Measurements from ENCODE around the gene ANKS1B. TPM values are rescaled to one million over a fixed set of nuclear protein-coding genes. Genes with fewer than 3 reads are reported as not detected.

ANKS1B gene
- total RNA-seq, 1 experiment from 2014 or later, result 0.54 TPM

DNA sequence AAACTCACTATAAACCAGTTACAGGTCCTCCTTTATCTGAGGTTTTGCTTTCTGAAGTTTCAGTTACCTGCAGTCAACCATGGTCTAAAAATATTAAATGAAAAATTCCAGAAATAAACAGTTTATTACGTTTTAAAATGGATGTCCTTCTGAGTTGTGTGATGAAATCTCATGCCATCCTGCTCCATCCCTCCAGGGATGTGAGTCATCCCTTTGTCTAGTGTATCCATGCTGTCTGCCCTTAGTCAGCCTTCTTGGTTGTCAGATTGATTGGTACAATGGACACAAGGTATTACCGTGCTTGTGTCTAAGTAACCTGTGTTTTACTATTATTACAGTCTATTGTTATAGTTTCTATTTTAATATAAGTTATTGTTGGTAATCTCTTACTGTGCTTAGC is 1011.3 kb downstream of the ANKS1B start:
- RAD21 ChIA-PET (ENCODE audit: low non-redundant PET in 1 of 2, low total read pairs in 2 of 2, uncharacterized antibody in 2 of 2, unreplicated experiment in 2 of 2), result no interaction called here
- H3K9ac ChIP-seq (ENCODE audit: low read length), result no peak overlapping the region
- intact Hi-C loops (cut with micrococcal nuclease), result no loop called here
- H3K9me2 ChIP-seq (ENCODE audit: insufficient read depth), result no peaks in the 10 kb centered on the region
- BruUV-seq (replicated peaks), result no TSS peak
- ATAC-seq (no peak), DNase-seq (ENCODE audit: low read depth, low spot score) (peak; percentile 37)
- H3K4me1 ChIP-seq (ENCODE audit: control insufficient read depth in 1 of 2, insufficient read depth in 2 of 2, low read length in 2 of 2), result no peaks in the 10 kb centered on the region
- H3K4me3 ChIP-seq (replicated peaks in 1 of 2; ENCODE audit: low read depth in 1 of 2, low read length in 2 of 2), result no peak overlapping the region
- H3K9me3 ChIP-seq (ENCODE audit: control insufficient read depth in 1 of 2, insufficient read depth in 1 of 2, low read depth in 1 of 2, low read length in 2 of 2), result no peaks in the 10 kb centered on the region
- no peak overlapping the region for H3K4me2 ChIP-seq (ENCODE audit: low read length)
- H3K27me3 ChIP-seq (ENCODE audit: insufficient read depth, low read length), result peaks cover 40% of the 10 kb centered on the region
- POLR2A ChIA-PET, result no interaction called here
- no peak overlapping the region for H3K27ac ChIP-seq (ENCODE audit: low read depth, low read length)
- H3K79me2 ChIP-seq (ENCODE audit: insufficient read depth, low read length), result no peaks in the 10 kb centered on the region
- TF ChIP-seq EGR1 (IDR thresholded peaks at IDR 0.05; ENCODE audit: low read depth) (no peak), ELF1 (IDR thresholded peaks at IDR 0.05; ENCODE audit: borderline replicate concordance, low read depth) (no peak), TCF7L2 (IDR thresholded peaks at IDR 0.05; ENCODE audit: borderline replicate concordance, extremely low read depth, insufficient read depth, insufficient read length) (no peak), CEBPB (IDR thresholded peaks at IDR 0.05; ENCODE audit: low read depth) (peak; percentile 52; the same call in 1 of the 2 replicates), JUND (IDR thresholded peaks at IDR 0.05) (0 out of 2 replicates have a peak, but pooled peaks have one; percentile 34), FOSL1 (IDR thresholded peaks at IDR 0.05; ENCODE audit: low read depth) (peak; percentile 37), SP1 (IDR thresholded peaks at IDR 0.05; ENCODE audit: low read depth) (no peak)
- TF ChIP-seq, protein P1, sequence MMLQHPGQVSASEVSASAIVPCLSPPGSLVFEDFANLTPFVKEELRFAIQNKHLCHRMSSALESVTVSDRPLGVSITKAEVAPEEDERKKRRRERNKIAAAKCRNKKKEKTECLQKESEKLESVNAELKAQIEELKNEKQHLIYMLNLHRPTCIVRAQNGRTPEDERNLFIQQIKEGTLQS (IDR thresholded peaks at IDR 0.05), result no peak
- H3K36me3 ChIP-seq (ENCODE audit: control insufficient read depth in 1 of 2, insufficient read depth in 2 of 2, low read length in 2 of 2), result no peaks in the 10 kb centered on the region
- H4K20me1 ChIP-seq (ENCODE audit: insufficient read depth), result no peaks in the 10 kb centered on the region
- CTCF ChIA-PET, result no interaction called here
- no peak overlapping the region for H2AFZ ChIP-seq (ENCODE audit: low read depth, low read length, poor library complexity, severe bottlenecking)

DNA sequence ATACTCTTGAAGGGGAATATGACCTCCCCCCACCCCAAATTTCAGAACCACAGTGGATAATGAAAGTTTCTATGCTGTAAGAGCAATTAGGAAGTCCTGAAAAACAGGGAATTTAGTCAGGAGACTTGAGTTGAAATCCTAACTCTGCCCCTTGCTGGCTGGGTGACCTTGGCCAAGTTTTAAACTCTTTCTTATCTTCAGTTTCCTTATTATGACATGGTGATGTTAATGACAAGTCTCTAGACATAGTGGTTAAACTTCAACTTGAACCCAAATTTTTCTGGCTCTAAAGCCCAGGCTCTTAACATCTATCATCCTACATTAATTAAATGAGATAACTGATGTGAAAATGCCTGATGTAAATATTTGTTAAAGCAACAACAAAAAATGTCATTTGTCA is 1013.8 kb downstream of the ANKS1B start:
- H3K27ac ChIP-seq (ENCODE audit: low read depth, low read length), result no peak overlapping the region

More for the DNA sequence above, 1013.8 kb downstream of the ANKS1B start:
- POLR2A ChIA-PET, result no interaction called here
- Histone ChIP-seq H3K27me3 (ENCODE audit: insufficient read depth, low read length) (peaks cover 32% of the 10 kb centered on the region), H2AFZ (ENCODE audit: low read depth, low read length, poor library complexity, severe bottlenecking) (no peak overlapping the region), H3K79me2 (ENCODE audit: insufficient read depth, low read length) (no peaks in the 10 kb centered on the region), H3K9me2 (ENCODE audit: insufficient read depth) (no peaks in the 10 kb centered on the region), H3K9me3 (ENCODE audit: control insufficient read depth in 1 of 2, insufficient read depth in 1 of 2, low read depth in 1 of 2, low read length in 2 of 2) (no peaks in the 10 kb centered on the region), H3K4me2 (ENCODE audit: low read length) (no peak overlapping the region), H3K36me3 (ENCODE audit: control insufficient read depth in 1 of 2, insufficient read depth in 2 of 2, low read length in 2 of 2) (no peaks in the 10 kb centered on the region), H3K9ac (ENCODE audit: low read length) (no peak overlapping the region), H4K20me1 (ENCODE audit: insufficient read depth) (no peaks in the 10 kb centered on the region), H3K4me3 (replicated peaks in 1 of 2; ENCODE audit: low read depth in 1 of 2, low read length in 2 of 2) (no peak overlapping the region), H3K4me1 (ENCODE audit: control insufficient read depth in 1 of 2, insufficient read depth in 2 of 2, low read length in 2 of 2) (no peaks in the 10 kb centered on the region)
- CTCF ChIA-PET, result no interaction called here
- no TSS peak for BruUV-seq (replicated peaks)
- DNase-seq (ENCODE audit: low read depth, low spot score) (no peak), ATAC-seq (no peak)
- intact Hi-C loops (cut with micrococcal nuclease), result no loop called here
- no peak for TF ChIP-seq SRF (IDR thresholded peaks at IDR 0.05; ENCODE audit: low read depth)
- no peak for TF ChIP-seq POLR2AphosphoS5 (IDR thresholded peaks at IDR 0.05; ENCODE audit: low read depth, low read length)
- TF ChIP-seq ZNF274 (IDR thresholded peaks at IDR 0.05; ENCODE audit: low read depth, low read length), result no peak
- no peak for TF ChIP-seq CBX3 (IDR thresholded peaks at IDR 0.05; ENCODE audit: low read depth)
- TF ChIP-seq EZH2phosphoT487 (IDR thresholded peaks at IDR 0.05; ENCODE audit: borderline replicate concordance), result no peak
- TF ChIP-seq TCF7L2 (IDR thresholded peaks at IDR 0.05; ENCODE audit: borderline replicate concordance, extremely low read depth, insufficient read depth, insufficient read length), result no peak
- TF ChIP-seq, protein P2, sequence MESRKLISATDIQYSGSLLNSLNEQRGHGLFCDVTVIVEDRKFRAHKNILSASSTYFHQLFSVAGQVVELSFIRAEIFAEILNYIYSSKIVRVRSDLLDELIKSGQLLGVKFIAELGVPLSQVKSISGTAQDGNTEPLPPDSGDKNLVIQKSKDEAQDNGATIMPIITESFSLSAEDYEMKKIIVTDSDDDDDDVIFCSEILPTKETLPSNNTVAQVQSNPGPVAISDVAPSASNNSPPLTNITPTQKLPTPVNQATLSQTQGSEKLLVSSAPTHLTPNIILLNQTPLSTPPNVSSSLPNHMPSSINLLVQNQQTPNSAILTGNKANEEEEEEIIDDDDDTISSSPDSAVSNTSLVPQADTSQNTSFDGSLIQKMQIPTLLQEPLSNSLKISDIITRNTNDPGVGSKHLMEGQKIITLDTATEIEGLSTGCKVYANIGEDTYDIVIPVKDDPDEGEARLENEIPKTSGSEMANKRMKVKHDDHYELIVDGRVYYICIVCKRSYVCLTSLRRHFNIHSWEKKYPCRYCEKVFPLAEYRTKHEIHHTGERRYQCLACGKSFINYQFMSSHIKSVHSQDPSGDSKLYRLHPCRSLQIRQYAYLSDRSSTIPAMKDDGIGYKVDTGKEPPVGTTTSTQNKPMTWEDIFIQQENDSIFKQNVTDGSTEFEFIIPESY (IDR thresholded peaks at IDR 0.05; ENCODE audit: extremely low read depth, insufficient replicate concordance, low read length), result no peak
- RAD21 ChIA-PET (ENCODE audit: low non-redundant PET in 1 of 2, low total read pairs in 2 of 2, uncharacterized antibody in 2 of 2, unreplicated experiment in 2 of 2), result no interaction called here

Measured in HCT116 (cell line).